ENCODE data around the gene ATP13A3. TPM values are rescaled to one million over a fixed set of nuclear protein-coding genes. Genes with fewer than 3 reads are reported as not detected.

Gene ATP13A3
- total and polyA plus RNA-seq, 2 experiments from 2014 or later = 51.8 to 293 TPM

DNA sequence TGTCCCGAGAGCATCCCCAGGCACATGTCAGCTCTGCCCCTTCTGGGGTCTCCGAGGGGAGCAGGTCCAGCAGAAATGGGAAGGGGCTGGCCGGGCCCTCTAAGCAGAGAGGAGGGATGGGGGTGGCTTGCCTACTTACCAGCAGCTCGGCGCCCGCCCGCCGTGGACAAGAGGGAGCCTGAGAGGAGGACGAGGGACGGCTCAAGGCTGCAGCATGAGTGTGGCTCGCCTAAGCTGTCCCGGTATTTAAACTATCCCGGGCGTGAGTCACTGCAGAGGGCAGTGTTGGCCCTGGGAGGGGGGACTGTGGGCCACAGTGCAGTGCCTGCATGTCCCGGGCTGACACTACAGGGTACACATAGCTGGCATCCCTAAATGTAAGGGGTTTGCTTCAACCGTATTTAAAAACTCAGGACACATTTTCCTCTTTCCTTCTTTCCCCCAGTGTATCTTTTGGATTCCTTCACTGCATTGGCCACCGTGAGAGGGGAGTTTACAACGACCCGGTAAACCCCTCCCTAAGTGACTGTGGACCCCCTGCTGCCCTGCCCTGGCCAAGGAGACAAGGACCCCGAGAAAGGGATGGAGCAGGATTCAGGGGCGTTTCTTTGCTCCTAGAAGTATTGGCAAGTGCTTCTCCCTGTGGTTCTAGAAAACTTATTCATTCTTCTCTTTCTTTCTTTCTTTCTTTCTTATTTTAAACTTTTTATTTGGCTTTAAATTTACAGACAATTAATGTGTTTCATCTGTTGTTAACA lies 117.1 kb downstream of the ATP13A3 start, which contains the start of gene LRRC15:
Gene LRRC15, minus strand, starts transcription at position 222 of the 758 bp plus-strand sequence. CDS start 8,700 bp downstream, outside the sequence.
- H3K36me3 ChIP-seq = no peaks in the 10 kb centered on the region
- peaks cover 5% of the 10 kb centered on the region for H3K4me1 ChIP-seq (ENCODE audit: low read depth)
- no peak within 1 kb of the TSS for H3K4me3 ChIP-seq
- no peak within 1 kb of the TSS for H3K27ac ChIP-seq
- TF ChIP-seq, protein P1, sequence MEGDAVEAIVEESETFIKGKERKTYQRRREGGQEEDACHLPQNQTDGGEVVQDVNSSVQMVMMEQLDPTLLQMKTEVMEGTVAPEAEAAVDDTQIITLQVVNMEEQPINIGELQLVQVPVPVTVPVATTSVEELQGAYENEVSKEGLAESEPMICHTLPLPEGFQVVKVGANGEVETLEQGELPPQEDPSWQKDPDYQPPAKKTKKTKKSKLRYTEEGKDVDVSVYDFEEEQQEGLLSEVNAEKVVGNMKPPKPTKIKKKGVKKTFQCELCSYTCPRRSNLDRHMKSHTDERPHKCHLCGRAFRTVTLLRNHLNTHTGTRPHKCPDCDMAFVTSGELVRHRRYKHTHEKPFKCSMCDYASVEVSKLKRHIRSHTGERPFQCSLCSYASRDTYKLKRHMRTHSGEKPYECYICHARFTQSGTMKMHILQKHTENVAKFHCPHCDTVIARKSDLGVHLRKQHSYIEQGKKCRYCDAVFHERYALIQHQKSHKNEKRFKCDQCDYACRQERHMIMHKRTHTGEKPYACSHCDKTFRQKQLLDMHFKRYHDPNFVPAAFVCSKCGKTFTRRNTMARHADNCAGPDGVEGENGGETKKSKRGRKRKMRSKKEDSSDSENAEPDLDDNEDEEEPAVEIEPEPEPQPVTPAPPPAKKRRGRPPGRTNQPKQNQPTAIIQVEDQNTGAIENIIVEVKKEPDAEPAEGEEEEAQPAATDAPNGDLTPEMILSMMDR (IDR thresholded peaks at IDR 0.05; ENCODE audit: low read depth, low read length) = no peak
- H3K9me3 ChIP-seq (ENCODE audit: low read depth) = no peaks in the 10 kb centered on the region
- peak; percentile 41 to 43 for DNase-seq (ENCODE audit: low read depth in 1 of 2, low spot score in 1 of 2)
- peaks cover 10% of the 10 kb centered on the region for H3K27me3 ChIP-seq

DNA sequence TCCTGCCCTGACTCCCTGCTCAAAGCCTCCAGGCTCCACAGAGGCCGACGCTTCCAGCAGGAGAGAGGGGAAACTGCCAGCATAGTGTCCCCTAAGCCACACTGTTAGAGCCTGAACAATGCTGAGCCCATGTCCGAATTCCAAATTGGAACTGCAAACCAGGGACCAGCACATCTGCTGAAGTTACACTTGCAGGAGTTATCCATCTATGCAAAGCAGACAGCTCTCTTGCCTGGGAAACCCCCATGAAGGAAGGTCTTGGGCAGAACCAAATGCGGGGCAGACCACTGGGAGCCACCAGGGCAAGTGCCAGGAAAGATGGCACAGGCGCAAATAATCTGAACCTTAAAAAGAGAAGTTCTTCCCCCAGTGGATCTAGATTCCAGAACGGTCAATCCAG lies 117.9 kb downstream of the ATP13A3 start:
- DNase-seq (ENCODE audit: low read depth in 1 of 2, low spot score in 1 of 2) = no peak
- H3K4me3 ChIP-seq = no peak overlapping the region
- TF ChIP-seq, protein P1 (IDR thresholded peaks at IDR 0.05; ENCODE audit: low read depth, low read length) = no peak
- no peaks in the 10 kb centered on the region for H3K36me3 ChIP-seq
- no peaks in the 10 kb centered on the region for H3K9me3 ChIP-seq (ENCODE audit: low read depth)
- H3K4me1 ChIP-seq (ENCODE audit: low read depth) = peaks cover 10% of the 10 kb centered on the region
- peaks cover 10% of the 10 kb centered on the region for H3K27me3 ChIP-seq
- H3K27ac ChIP-seq = no peak overlapping the region

DNA sequence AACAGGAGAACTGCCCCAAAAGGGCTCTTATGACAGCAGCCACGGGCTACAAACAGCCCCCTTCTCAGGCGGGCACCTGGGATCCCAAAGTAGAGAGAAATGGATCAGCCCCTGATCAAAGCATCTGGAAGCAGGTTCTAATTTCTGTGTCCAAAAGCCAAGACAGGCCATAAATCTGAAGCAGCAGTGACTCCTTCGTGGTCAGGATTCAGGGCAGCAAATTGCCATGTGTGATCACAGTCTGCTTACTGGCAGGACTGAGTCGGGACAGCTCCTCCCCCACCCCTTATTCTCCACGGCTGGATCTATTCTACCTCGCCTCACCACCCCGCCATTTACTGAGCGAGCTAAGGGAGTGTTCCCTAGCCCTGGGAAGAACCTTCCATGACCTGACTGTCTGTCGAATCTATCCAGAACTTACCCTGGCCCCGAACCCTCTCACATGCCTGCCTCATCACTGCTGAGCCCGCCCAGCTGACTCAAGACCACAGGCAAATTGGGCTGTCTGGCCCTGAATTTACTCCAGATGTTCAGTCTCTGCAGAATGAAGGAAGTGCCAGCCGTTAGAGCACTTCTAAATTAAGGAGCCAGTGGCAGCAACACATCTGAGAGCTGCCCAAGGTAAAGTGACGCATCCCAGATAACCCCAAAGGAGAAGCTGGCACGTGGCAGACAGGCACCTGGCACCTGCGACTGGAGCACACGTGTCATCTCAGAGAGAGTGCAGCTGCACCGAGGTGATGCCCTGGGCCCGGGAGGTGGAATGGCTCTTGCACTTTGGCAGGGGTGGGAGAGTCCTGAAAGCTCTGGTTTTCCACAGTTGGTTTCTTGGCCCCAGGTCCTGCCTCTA lies 118.6 kb downstream of the ATP13A3 start:
- Histone ChIP-seq H3K27me3 (peaks cover 10% of the 10 kb centered on the region), H3K9me3 (ENCODE audit: low read depth) (no peaks in the 10 kb centered on the region), H3K4me3 (no peak overlapping the region), H3K36me3 (no peaks in the 10 kb centered on the region), H3K4me1 (ENCODE audit: low read depth) (peaks cover 10% of the 10 kb centered on the region), H3K27ac (no peak overlapping the region)
- TF ChIP-seq, protein P1 (IDR thresholded peaks at IDR 0.05; ENCODE audit: low read depth, low read length) = no peak
- DNase-seq (ENCODE audit: low read depth in 1 of 2, low spot score in 1 of 2) = peak in 1 of 2 donors; percentile 27

DNA sequence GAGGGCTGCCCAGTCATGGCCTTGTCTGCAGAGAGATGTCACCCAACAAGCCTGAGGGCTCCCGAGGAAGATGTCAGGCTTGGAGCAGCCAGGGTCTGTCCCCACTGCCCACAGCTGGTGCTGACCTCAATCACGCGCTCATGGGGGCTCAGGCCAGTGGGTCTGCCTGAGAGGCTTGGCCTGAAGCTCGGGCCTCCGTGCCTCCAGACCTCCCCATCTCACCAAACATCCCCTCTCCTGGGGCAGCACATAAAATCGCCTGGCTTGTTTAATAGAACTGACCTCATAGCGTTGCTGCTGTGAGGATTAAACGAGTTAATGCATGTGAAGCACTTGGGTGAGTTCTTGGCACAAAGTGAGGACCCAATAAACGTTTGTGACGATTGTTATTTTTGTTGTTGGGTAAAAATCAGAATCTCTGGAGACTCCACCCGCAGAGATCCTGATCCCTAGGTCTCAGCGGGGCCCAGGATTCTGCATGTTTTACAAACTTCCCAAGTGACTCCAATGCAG lies 120.8 kb downstream of the ATP13A3 start:
- Histone ChIP-seq H3K9me3 (ENCODE audit: low read depth) (no peaks in the 10 kb centered on the region), H3K36me3 (no peaks in the 10 kb centered on the region), H3K27me3 (peaks cover 10% of the 10 kb centered on the region), H3K27ac (no peak overlapping the region), H3K4me1 (ENCODE audit: low read depth) (peaks cover 10% of the 10 kb centered on the region), H3K4me3 (no peak overlapping the region)
- no peak for DNase-seq (ENCODE audit: low read depth in 1 of 2, low spot score in 1 of 2)
- TF ChIP-seq, protein P1 (IDR thresholded peaks at IDR 0.05; ENCODE audit: low read depth, low read length) = no peak

DNA sequence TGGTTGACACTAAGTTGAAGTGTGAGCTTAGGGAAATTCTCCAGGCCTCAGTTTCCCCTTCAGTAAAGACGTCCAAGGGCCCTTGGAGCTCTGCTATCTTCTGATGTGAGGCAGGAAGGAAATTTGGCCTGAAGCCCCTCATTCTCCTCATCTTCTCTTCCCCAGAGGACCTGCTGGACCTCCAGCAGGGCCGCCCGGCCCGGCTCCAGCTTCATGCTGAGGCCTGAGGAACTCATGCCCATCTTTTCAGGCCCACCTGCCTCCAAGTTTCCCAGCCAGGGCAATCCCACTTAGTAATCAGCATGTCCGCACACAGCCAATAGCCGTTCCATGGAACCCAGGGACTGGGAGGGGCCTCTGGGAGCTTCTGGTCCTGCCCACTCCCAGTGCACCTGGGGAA lies 121.3 kb downstream of the ATP13A3 start:
- DNase-seq (ENCODE audit: low read depth in 1 of 2, low spot score in 1 of 2) = no peak
- TF ChIP-seq, protein P1 (IDR thresholded peaks at IDR 0.05; ENCODE audit: low read depth, low read length) = no peak
- no peaks in the 10 kb centered on the region for H3K36me3 ChIP-seq
- no peaks in the 10 kb centered on the region for H3K9me3 ChIP-seq (ENCODE audit: low read depth)
- H3K27ac ChIP-seq = no peak overlapping the region
- H3K27me3 ChIP-seq = peaks cover 10% of the 10 kb centered on the region
- H3K4me3 ChIP-seq = no peak overlapping the region
- H3K4me1 ChIP-seq (ENCODE audit: low read depth) = peaks cover 10% of the 10 kb centered on the region

All from cardiac muscle cell (in vitro differentiated cells and primary cell).